Measurements from ENCODE around the gene FAM135A.

- TF ChIP-seq CTCF (IDR thresholded peaks at IDR 0.05), result peak in 3 of 7 experiments; percentile 17 to 25 (median 18)
- no peak for TF ChIP-seq EP300 (IDR thresholded peaks at IDR 0.05)
- no peak for TF ChIP-seq POLR2A (IDR thresholded peaks at IDR 0.05)
- TF ChIP-seq POLR2AphosphoS5 (IDR thresholded peaks at IDR 0.05), result no peak
Measured at GRCh38 chr6:70520575-70520974, 107.3 kb downstream of the FAM135A start.
